ENCODE data around the gene GPLD1.

GPLD1 gene

GRCh38 chr6:24381476-24382219 lies 107.7 kb downstream of the GPLD1 start:
- no peak for DNase-seq (ENCODE audit: low spot score)

GRCh38 chr6:24378473-24379097 lies 110.8 kb downstream of the GPLD1 start:
- no peak for DNase-seq (ENCODE audit: low spot score)
